Measurements from ENCODE around the gene ARL4D.
"Not testable (repeated sequence)": the region's sequence is repeated elsewhere in the genome, so short reads cannot be mapped to it uniquely, and the experiment has no call there.

The ARL4D gene, protein sequence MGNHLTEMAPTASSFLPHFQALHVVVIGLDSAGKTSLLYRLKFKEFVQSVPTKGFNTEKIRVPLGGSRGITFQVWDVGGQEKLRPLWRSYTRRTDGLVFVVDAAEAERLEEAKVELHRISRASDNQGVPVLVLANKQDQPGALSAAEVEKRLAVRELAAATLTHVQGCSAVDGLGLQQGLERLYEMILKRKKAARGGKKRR

DNA sequence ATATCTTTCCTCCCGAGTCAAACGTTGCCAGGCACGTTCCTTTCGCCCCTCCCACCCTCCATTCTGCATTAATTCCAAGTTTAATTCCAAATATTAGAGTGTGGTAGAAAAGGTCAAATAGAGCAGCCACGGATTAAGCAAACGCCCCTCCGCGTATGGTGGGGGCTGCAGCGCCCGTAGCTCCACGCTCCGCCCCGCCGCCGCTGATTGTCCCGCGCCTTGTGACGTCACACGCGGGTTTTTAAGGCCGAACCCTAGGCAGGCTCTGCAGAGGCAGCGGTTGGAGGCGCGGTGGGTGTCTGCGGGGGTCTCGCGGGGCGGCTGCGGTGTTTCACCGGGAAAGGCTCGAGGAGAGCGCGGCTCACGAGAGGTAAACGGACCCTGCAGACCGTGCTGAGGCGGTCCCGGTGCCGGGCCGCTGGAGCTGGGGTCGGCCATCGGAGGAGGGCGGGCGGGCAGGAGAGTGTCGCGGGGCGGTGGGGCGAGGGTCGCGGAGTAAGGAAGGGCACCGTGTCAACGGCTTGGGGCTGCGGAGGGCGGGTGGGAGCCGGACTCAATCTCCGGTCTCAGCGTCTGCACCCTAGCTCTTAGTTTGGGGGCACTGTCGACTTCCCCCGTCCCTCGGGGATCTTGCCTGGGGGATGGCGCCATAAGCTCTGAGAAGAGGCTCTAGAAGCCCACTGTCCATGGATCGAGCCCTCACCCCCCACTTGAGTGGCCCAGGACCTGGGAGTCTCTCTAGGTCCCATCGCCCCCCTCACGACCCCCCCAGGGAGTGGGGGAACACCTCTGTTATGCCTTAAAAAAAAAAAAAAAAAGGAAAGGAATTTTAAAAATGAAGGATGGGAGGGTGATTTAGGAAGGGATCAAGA, at the start of gene ARL4D:
Gene ARL4D, plus strand, starts transcription at position 270 of the 872 bp plus-strand sequence. CDS start 740 bp downstream, outside the sequence.
- peak; percentile 83 for DNase-seq

DNA sequence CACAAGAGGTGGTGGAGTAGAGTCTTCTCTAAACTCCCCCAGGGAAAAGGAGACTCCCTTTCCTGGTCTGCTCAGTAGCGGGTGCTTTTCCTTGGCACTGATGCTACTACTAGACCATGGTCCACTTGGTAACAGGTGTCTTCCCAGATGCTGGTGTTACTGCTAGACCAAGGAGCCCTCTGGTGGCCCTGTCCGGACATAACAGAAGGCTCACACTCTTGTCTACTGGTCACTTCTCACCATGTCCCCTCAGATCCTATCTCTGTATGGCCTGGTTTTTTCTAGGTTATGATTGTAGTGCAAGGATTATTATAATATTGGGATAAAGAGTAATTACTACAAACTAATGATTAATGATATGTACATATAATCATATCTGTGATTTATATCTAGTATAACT, 49.7 kb upstream of the ARL4D start:
- DNase-seq = no peak

DNA sequence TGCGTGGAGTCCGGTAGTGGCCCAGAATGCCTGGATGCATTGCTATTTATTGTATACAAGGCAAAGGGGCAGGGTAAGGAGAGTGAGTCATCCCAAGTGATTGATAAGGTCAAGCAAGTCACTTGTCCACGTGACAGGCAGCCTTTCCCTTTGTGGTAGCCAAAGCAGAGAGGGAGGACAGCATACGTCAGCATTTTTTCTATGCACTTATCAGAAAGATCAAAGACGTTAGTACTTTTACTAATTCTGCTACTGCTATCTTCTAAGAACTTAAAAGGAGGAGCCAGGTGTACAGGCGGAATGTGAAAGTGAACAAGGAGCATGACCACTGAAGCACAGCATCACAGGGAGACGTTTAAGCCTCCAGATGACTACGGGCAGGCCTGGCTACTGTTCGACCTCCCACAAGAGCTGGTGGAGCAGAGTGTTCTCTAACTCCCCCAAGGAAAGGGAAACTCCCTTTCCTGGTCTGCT, 47.9 kb upstream of the ARL4D start:
- no peak for DNase-seq

DNA sequence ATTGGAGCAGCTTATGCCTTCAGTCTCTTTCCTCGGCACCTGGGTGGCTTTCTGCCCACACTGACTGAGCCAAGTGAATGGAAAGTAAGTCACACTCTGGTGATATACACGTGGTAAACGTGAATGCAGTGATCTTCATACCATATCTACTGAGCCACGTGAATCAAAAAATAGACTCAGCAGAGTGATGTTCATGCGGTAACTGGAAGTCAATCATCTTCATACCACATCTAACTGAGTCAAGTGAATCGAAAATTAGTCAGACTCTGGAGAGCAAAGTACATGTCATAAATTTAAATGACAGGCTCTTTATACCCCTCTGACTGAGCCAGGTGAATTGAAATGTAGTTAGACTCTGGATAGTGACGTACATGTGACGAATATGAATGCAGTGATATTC, 47.1 kb upstream of the ARL4D start:
- DNase-seq = no peak

DNA sequence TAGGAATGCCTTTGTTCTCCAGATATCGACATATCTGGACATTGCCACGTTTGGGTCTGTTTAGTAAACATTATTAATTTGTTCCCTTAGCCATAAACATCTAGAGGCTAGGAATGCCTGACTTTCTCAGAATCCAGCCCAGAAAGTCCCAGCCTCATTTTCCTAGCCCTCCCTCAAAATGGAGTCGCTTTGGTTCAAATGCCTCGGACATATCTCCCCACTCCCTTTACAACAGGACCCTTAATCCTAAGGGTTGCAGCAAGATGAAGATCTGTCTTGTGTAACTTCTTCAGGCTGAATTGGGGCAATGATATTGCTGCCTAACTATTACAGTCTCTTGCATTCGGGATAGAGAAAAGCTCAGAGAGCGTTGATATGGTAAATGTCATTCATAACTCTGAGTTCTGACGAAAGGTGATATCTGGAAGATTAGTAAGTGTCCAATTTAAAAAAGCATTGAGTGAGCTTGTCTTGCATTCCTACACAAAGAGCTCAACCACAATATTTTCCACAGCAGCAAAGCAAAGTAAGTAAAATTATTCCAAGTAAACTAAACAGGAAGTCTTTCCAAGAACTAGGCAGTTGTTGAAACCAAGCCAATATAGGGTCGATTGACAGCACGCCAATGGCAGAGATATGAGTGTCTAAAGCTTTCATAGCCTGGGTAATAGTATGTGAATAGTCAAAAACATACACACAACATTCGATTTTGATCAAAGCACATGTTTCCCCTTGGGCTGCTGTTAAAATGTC, 46.0 kb upstream of the ARL4D start:
- no peak for DNase-seq

DNA sequence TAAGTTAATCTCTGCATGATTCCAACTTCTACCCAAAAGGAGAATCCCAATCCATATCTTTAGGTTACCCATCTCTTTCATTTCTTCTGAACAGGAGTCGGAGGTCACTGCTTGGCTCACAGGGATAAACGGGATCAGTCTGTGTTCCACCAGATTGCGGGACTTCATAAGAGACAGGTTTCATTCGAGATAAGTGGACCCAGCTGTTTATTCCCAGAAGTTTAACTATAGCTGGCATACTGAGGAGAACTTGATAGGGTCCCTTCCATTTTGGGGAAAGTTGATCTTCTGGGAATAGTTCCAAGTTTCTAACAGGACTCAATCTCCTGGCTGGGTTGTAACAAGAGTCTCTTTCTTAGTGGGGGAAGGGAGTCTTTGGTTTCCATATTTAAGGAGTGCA, 45.4 kb upstream of the ARL4D start:
- no peak for DNase-seq

DNA sequence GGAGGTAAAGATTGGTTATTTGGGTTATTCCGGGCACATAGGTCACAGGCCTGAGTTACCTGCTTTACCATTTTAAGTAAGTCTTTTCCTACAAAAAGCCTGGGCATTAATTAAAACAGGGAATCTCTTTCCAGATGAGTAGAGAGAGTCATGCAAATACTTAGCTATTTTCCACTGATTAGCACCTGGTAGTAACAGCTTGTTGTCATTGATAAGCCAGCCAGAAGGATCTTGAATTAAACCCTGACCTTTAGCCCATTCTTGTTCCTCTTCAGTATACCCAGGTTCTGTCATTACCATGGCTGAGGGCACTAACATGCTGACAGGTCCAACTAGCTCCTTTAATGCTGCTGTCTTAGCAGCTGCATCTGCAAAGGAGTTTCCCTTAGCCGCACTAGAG, 44.4 kb upstream of the ARL4D start:
- no peak for DNase-seq

DNA sequence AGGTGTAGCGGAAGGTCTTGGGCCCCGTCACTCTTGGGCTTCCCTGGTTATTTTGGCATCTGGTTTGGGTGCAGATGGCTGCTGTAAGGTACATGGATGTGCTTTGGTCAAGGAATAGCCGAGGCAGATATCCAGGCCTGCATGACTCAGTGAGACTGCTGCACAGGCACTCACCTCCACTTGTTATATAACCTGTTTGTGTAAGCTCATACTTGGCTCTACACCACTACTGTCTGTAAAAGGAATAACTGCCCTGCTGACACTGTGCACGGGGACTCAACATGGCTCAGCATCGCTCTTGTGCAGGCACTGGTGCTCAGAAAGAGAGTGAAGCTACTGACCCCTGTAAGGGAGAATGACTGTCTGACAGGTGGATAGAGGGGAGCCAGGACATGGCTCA, 42.3 kb upstream of the ARL4D start:
- DNase-seq = no peak

DNA sequence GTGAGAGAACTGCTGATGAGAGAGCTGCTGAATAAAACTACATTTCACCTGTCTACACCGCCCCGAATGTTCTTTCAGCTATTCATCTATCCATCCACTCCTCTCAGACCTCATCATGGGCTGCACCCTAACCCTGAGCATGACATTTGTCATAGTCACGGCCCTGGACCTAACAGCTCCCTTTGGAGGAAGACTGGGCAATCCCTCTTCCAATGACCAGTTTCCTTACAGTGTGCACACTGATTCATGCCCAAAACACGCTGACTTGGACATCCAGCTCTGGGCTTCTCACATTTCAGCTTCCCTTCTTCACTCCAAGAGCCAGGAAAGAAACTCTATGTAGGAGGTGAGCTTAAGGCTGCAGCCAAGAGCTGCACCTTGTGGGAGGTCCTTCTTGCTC, 41.8 kb upstream of the ARL4D start:
- no peak for DNase-seq

DNA sequence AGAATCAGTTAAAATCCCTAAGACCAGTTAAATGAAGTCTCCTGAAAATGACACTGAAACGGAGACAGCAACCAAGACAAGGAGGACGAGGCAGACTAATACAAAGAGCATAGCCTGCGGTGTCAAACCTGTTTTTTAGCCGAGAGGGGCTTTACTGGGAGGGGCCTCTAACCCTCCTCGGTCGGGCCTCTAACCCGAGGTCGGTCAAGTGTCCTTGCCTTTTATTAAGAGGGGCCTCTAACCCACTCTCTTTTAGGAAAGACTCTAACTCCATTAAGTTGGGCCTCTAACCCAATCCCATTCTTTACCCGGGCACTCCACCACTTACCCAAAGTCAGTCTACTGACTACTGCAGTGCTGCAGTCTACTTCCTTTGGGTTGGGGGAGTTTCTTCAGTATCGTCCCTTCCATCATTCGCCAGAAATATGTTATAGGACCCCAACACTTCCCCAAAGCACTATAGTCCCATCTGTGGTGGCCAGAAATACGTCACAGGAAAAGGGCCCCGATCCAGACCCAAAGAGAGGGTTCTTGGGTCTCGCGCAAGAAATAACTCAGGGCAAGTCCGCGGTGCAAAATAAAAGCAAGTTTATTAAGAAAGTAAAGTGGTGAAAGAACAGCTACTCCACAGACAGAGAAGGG, 39.2 kb upstream of the ARL4D start:
- no peak for DNase-seq

DNA sequence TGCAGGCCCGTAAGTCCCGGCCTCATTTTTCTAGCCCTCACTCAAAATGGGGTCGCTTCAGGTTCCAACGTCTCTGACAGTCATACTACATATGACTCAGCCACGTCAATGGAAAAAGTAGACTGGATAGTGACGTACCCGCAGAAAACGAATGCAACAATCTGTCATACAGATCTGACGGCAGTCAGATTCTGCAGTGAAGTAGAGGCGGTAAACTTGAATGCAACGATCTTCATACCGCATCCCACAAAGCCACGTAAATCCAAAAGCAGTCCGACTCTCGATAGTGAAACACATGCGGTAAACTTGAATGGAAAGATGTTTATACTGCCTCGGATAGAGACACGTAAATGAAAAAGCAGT, 38.4 kb upstream of the ARL4D start:
- DNase-seq = peak; percentile 86

DNA sequence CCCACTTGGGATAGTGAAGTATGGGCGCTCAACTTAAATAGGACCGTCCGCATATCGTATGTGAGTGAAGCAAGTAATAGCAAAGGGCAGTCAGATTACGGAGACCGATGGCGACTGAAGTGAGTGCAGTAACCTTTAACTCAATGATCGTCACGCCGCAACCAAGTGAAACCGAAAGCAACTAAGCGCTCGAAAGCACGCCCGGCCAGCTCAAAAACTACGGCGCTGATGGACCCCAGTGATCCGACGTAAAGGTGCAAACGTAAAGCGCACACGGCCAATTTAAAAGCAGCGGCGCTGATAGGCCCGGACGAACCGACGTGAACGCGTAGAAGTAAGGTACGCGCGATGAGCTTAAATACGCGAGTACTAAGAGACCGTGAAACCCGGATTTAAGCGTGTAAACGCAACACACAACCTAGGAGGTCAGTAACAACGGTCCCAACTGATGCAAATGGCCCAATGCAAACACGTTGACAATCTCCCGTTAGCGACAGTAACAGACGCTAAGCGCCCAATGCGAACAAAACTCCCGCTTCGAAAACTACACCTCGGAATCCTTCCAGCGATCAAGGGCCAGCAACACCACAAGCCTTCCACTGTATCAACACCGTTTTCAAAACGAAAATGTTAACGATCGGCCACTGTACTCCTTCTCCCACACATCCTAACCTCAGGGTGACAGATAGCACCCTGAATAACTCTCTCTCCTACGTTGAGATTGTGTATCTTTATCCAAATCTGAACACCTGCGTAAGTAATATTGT, 37.9 kb upstream of the ARL4D start:
- DNase-seq = peak; percentile 98

DNA sequence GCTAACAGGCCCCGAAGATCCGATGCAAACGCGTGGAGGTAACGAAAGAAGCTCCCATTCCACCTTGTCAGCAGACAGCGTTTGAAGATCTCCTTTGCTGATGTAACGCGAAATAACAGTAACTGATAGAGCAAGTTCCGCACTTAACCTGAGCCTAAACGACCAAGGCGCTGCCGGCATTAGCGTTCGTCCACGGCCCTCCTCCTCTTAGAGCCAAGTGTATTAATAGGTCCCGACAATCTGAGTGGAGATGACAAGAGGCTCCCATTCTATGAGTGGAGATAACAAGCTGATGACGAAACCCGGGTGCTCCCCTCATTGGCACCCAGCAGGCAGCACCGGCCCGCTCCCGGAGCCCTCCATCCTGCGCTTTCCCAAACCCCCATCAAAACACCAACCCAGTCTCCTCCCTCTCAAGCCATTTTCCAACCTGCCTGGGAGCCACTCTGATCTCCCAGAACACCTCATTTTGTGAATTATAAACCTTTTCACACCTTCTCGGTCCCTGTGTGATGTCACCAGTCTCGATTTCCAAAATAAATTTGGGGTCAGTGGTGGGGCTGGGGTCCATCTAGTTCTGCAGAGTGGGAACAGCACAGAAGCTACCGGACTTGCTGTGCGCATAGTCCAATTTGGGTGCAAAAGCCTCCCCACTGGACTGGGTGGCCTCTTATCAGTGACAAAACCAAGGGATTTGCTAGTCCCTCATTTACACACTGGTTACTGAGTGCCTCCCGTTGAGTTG, 35.4 kb upstream of the ARL4D start:
- no peak for DNase-seq

DNA sequence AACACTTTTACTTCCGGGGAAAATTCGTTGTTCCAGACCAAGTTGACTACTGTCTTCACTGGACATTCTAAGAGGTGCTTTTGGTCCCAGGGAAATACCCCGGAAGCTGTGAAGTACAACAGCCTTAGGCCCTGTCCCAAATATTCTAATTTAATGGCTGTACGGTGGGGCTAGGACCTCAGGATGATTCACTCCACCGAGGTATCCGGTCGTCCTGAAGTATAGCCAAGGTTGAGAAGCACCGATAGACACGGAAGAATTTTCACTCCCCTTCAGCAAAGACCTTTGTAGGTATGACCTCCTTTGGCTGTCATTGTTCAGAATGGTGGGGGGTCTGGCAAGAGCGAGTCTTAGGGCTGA, 34.9 kb upstream of the ARL4D start:
- DNase-seq = no peak

DNA sequence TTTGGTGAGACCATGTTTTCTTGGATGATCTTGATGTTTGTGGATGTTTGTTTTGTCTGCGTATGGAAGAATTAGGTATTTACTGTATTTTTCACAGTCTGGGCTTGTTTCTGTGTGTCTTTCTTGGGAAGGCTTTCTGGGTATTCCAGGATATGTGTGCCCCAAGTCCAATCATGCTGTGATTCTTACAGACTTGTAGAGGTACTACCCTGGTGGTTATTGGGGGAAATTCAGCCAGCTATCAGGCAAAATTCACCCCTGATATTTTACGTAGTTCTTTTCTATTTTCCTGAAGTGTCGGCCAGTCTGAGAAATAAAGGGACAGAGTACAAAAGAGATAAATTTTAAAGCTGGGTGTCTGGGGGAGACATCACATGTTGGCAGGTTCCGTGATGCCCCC, 33.4 kb upstream of the ARL4D start:
- DNase-seq = no peak

DNA sequence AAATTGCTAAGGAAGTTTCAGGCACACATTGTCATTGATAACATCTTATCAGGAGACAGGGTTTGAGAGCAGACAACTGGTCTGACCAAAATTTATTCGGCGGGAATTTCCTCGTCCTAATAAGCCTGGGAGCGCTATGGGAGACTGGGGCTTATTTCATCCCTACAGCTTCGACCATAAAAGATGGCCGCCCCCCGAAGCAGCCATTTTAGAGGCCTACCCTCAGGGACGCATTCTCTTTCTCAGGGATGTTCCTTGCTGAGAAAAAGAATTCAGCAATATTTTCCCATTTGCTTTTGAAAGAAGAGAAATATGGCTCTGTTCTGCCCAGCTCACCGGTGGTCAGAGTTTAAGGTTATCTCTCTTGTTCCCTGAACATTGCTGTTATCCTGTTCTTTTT, 32.9 kb upstream of the ARL4D start:
- DNase-seq = not testable (repeated sequence)

DNA sequence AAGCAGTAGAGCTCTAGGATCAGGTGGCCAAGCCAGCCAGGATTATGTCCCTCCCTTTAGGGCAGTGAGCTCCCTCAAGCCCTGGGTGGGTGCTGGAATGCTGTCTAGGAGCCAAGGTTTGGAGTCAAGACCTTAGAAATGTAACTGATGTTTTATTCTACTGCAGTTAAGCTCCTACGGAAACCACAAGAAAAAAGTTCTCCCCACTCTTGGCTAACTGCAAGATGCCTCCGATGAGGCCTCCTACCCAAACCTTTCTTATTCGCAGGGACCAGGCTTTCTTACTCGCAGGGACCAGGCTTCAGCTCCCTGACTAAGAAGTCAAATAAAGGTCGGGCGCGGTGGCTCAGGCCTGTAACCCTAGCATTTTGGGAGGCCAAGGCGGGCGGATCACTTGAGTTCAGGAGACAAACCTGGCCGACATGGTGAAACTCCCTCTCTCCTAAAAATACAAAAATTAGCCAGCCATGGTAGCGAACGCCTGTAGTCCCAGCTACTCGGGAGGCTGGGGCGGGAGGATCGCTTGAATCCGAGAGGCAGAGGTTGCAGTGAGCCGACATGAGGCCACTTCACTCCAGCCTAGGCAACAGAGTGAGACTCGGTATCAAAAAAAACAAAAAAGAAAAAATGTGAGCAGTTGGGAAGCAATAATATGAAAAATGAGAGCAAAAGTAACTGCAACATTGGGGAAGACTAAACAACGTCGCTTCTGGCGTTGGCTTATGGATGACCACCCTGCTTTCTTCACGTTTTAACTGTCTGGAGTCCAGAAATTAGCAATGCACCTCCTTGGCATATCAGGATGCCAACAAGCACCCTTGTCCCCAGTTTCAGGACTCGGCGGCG, 31.7 kb upstream of the ARL4D start:
- DNase-seq = no peak

DNA sequence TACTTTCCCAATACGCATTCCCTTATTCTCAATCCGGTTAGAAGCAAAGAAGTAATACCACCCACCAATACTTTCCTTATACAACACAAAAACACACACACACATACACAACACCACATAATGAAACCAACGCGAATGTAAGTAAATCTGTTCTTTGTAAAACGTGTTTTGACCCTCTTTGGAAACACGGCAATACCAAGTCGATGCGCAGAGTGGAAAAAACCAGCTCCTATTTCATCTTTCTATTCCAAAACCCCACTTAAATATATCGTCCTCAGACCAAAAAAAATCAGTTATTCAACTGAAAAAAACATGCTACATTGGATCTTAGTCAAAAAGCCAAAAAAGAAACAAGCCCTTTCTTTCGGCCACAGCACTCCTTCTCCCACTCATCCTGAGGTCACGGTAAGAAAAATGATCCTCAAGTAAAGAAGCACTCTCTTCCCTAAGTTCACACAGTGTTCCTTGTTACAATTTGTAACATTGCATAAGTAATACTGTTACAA, 31.0 kb upstream of the ARL4D start:
- peak; percentile 57 for DNase-seq

DNA sequence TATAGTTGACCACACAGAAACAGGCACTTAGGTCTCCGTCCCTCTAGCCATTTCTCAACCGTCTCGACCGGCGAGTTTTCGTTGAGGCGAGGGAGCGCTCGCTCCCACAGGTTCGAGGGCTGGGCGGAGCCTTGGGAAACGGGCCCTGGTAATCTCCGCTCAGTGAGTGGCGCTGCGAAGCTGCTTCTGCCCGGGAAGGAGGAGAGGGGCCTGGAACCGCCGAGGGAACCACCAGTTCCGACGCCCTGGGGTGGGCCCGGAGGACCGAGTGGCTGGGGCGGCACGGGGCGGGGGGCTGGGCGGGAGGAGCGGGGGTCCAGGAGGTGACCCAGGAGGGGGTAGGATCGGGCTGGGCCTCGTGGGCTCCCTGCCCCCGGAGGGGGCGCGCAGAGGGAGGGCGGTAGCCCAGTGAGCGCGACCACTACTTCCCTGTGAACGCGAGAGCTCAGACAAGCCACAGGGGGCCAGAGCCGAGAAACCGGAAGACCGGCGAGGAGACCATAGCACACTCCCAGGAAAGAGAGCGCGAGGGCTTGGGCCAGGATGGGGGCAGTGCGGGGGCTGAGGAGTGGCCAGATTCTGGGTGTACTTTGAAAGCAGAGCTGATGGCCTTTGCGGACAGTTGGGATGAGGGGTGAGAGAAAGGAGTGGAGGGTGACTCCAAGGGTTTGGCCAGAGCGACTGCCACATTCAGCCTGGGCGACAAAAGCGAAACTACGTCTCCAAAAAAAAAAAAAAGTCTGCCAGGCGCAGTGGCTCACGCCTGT, 29.9 kb upstream of the ARL4D start:
- peak; percentile 68 for DNase-seq

DNA sequence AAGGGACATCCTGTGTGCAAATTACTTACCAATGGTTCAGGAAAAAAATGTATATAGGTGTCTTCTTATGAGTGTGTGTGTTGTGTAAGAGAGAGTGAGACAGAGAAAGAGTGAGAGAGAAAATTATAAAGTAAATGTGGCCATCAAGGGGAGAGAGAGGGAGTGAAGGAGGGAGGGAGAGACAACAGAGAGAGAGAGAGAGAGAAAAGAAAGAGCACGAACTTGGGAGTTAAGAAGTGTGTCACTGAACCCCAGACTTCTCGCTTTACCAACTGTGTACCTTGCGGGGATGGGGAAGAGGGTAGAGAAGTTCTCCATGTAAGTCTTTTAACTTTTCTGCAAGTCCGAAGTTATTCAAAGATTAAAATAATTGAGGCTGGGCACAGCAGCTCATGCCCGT, 28.8 kb upstream of the ARL4D start:
- DNase-seq = no peak
